Measurements from ENCODE around the gene PLCL1.

- no peak for TF ChIP-seq CTCF (IDR thresholded peaks at IDR 0.05)
- TF ChIP-seq POLR2A (IDR thresholded peaks at IDR 0.05): no peak
These were observed 308.9 kb downstream of the PLCL1 start for GRCh38 chr2:198113316-198113715.

Measured in breast epithelium (tissue), 3 donors.